Epidermal melanocyte (primary cell): Measurements from ENCODE around the gene TTYH3.
A peak's percentile ranks its signal among the peaks of the same experiment; 100 is the strongest.

Experiments used
- DNase-seq: peaks from one replicate; pipeline ENCODE4 v3.0.0; 2011; ENCODE audit warnings: low spot score; ENCODE audit not compliant: insufficient read length

The TTYH3 gene

DNA sequence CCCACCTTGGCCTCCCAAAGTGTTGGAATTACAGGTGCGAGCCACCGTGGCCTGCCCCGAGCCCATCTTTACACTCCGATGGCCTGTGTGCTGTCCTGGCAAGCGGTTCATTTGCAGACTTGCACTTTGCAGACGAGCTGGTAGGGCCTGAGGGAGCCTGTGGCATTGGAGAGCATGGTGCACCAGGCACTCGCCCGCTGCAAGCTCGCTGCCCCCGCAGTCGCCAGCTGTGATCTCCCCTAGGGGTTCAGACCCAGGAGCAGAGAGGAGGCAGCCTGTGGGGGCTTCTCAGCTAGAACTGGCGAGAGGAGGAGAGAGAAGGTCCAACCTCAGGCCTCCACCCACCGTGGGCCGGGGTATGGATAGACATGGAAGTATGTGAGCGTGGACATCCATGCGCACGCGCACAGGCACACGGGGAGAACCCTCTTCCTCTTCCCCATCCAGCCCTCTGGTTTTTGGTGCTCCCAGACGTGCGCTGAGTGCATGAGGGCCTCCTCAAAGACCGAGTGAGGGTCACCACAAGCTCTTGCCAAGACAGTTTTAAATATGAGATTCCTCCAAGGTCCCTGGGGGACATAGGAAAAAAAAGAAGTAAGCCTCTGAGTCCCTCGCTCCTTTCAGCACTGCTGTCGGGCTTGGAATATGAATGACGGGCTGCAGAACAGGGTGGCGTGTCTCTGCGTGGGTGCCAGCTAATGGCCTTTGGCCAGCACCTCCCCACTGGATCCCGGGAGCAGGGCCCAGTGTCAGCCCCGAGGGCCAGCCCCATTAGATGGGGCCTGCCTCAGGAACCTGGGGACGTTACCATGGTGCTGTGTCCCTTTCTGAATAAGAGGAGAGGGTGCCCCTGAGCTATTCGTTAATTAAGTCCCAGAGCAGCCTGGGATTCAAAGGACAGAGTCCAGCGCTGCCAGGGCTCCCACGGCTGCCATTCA is 15.1 kb upstream of the TTYH3 start:
- no peak for DNase-seq

DNA sequence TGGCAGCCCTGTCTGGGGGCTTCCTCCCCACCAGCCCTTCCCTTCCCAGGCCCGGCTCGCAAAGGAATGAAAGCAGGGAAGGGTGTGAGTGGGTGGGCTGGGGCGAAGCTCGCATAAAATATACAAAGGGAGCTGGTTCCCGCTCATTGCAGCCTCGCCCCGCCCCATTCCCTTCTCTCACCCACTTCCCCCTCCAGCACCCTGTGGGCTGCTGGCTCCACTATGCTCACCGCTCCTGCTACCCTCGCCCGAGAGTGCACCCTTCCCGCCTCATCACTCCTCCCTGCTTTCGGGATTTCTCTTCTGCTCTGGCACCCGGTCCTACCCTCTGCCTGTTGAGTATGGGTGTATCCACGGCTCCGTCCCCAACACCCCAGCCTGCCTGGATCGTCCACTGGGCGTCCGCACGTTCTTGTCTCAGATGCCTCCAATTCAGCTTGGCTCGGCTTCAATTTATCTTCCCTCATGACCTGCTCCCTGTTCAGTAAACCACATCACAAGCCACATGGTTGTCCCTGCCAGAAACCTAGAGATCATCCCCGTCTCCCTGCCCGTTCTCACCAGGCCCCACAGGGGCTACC is 14.4 kb upstream of the TTYH3 start:
- no peak for DNase-seq

- no peak for DNase-seq
Observed at GRCh38 chr7:2619116-2619515, 12.7 kb upstream of the TTYH3 start.

GRCh38 chr7:2621061-2621828 is 10.5 kb upstream of the TTYH3 start:
- DNase-seq: no peak

- no peak for DNase-seq
Observed at GRCh38 chr7:2621948-2622640, 9.7 kb upstream of the TTYH3 start.

GRCh38 chr7:2622869-2623697 is 8.7 kb upstream of the TTYH3 start:
- DNase-seq: no peak

GRCh38 chr7:2623698-2624014 is 8.1 kb upstream of the TTYH3 start:
- no peak for DNase-seq

DNA sequence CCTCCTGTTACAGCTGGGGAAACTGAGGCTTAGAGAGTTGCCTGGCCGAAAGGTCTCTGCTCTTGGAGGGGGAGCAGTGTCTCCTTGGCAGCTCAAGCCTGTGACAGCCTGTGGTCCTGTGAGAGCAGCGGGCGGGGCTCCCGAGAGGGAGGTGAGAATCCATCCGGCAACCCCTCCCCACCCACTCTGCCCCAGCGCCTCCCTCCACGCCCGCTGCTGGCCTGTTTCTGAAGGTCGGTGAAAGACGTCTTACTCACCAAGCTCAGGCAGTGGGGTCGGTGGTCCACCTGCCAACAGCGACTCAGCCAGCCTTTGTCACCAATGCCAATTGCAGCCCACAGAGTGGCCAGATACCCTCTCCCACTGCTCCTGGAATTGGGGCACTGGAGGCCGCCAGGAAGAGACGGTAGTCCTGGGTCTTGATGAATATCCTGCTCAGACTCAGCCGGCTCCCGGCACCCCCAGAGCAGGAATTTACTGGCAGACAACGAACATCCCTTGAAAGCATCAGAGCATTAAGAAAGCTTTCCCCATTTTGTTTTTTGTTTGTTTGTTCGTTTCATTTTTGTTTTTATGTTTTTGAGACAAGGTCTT is 7.4 kb upstream of the TTYH3 start:
- DNase-seq: no peak

DNA sequence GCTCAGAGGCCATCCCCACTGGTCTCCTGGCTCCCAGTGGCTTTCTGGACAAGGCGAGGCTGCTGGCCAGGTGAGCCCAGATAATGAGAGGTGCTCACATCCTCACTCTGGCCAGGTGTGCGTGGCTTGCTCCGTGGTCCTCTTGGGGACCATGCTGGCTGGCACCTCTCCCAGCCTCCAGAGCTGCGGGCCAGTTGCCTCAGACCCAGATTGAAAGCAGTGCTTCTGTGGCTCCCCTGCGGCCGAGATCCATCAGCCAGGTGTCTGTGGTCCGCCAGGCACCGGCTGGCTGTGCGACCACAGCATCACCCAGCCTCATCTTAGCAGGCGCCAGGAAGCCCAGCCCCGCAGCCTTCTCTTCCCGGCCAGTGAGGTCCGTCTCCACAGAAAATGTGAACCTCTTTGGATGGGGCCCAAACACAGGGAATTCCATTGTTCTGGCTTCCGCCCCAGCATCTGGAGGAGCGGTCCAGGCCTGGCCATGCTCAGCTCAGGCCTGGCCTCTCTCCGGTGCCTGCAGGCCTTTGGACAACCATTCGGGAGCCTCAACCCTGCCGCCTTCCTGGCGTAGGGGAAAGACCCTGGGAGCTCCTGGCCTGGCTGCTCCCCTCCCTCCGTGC is 5.2 kb upstream of the TTYH3 start:
- DNase-seq: no peak

DNA sequence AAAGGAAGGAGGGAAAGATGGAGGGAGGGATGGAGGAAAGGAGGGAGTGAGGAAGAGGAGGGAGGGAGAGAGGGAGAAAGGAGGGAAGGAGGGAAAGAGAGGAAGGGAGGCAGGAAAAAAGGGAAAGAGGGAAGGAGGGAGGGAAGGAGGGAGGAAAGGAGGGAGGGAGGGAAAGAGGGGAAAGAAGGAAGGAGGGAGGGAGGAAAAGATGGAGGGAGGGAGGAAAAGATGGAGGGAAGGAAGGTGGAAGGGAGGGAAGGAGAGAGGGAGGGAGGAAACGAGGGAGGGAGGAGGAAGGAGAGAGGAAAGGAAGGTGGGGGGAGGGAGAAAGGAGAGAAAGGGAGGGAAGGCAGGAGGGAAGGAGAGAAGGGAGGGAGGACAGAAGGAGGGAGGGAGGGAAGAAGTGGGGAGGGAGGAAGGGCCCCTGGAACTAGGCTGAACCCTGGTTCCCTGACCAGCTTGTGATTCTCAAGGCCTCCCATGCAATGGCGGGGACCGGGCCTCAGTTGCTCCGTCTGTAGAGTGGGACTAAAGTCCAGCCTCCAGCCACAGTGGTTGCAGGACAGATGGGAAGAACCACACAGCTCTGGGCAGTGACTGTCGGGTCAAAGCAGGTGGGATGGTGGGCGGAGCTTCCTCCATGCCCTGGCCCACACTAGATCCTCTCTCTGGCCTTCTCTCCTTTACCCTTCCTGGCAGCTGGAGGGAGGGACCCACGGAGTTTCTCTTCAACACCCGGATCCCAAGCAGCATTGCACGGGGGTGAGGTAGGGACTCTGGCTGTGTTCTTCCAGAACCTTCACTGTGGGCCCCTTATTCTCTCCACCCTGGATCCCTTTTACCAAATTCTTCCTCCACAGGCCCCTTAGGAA is 4.3 kb upstream of the TTYH3 start:
- no peak for DNase-seq

DNA sequence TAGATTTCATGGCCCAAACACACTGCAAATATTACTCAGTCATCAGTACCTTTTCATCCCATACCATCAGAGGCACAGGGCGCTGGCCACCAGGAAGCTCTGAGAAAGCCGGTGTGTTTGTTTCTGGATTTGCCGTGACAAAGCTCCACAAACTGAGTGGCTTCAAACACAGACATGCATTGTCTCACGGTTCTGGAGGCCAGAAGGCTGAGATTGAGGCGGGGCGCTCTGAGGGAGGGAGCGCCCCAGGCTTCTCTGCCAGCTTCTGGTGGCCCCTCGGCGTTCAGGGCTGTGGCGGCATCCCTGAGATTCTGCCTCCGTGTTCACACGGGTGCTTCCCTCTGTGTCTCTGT is 3.7 kb upstream of the TTYH3 start:
- no peak for DNase-seq

GRCh38 chr7:2628891-2629290 is 2.9 kb upstream of the TTYH3 start:
- no peak for DNase-seq

DNA sequence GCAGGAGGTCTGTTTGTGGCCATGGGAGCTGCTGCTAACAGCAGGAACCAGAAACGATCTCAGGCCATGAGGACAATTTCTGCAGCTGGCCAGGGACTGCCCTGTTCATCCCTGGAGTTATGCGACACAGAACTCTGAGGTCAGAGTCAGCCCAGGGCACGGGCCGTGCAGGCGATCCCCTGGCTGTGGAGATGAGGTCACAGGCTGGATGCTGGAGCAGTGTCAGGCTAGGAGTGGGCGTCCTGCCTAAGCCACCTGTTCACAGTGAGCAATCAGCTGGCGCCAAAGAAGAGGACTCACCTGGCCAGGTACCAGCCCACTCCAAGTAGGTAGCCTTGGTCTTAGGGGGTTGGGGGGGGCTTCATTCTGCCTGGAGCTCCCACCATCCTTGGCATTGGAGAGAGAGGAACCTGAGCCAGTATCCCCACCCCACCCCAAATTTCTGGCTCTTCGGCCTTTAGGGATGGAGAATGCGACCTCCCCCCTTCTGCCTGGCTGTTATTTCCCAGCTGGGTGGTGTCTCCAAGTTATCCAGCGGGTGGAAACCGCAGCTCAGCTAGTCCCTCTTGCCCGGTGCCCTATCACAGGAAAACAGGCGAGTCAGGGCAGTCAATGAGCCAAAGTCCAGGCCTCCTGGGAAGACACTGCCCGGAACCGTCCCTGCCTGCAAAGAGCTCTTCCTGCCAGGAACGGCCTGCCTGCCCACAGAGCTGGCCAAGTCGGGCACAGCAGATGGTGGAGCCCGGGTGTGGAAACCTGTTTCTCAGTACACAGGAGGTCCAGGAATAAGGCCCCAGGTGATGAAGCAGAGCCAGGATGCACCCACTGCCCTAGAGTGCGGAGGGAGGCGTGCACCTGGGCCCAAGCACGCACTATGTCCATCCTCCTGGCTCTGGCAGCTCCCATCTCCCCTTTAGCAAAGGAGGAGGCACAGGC is 1.8 kb upstream of the TTYH3 start:
- DNase-seq: no peak

GRCh38 chr7:2632733-2633537 is 1.1 kb downstream of the TTYH3 start:
- no peak for DNase-seq

DNA sequence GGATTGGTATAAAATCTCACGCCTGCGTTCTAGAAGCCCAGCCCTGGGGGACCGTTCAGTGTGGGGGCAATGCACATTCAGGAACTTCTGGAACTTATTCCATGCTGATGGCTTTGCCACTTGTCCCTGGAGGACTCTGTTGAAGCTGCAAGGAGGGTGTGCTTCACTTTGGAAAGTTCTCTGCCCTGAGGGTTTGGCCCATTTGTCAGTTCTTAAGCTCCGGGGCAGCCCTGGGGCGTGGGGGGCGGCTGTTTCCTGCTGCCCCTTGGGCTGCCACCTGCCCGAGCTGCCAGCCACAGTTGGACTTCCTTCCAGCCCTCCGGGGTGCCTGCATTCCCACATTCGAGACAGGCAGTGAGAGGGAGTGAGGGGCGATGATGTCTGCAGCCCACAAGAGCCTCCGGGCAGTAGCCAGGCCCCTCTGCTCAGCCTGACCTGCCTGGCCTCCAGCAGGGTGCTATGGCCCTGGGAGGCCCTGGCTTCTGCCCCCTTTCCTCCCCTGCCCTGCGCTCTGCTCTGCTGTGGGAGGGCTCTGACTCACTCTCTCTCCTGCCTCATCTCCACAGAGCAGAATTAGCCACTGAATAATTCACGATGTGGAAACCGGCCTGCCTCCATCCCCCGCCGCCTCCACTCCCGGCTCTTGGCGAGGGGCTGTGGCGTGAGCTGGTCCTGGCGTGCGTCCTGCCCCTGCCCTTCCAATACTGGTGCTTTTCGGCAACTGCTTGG is 1.9 kb downstream of the TTYH3 start:
- peak; percentile 74 for DNase-seq
